Activated CD8-positive, alpha-beta T cell treated with anti-CD3 and anti-CD28 coated beads for 36 hours (primary cell): ENCODE measurements around the gene PRRX2. TPM values are rescaled to one million over a fixed set of nuclear protein-coding genes. Genes with fewer than 3 reads are reported as not detected.

Source experiments
- ATAC-seq: fragments of 200-7000 bp; cut with Tn5 transposase; one replicate; pipeline ENCODE4 v1.10.0; 2021; ENCODE audit warnings: mild to moderate bottlenecking, moderate library complexity
- CTCF ChIA-PET: fragments of 350-600 bp; sonication (Branson Sonifier 250); formaldehyde crosslinking; loops from one replicate; lab custom pipeline; 2021; ENCODE audit warnings: antibody characterized with exemption; lab: Charles Lee
- POLR2A ChIA-PET: fragments of 350-600 bp; sonication (Branson Sonifier 250); formaldehyde crosslinking; loops from one replicate; lab custom pipeline; 2021; ENCODE audit warnings: antibody characterized with exemption; lab: Charles Lee
- DNase-seq: peaks from one replicate; pipeline ENCODE4 v3.0.0-alpha.2; 2020
- H3K27ac Mint-ChIP-seq: one replicate; pipeline ENCODE4 v1.8.0; 2021; ENCODE audit warnings: mild to moderate bottlenecking, mixed read lengths
- H3K27me3 Mint-ChIP-seq: one replicate; pipeline ENCODE4 v1.8.0; 2021; ENCODE audit warnings: mixed read lengths
- H3K36me3 Mint-ChIP-seq: one replicate; pipeline ENCODE4 v1.8.0; 2021; ENCODE audit warnings: low read depth, mixed read lengths
- H3K4me1 Mint-ChIP-seq: one replicate; pipeline ENCODE4 v1.8.0; 2021; ENCODE audit warnings: low read depth, mixed read lengths
- H3K4me3 Mint-ChIP-seq: one replicate; pipeline ENCODE4 v1.8.0; 2021; ENCODE audit warnings: mild to moderate bottlenecking, moderate library complexity, mixed read lengths
- H3K9me3 Mint-ChIP-seq: one replicate; pipeline ENCODE4 v1.8.0; 2021; ENCODE audit warnings: mixed read lengths
- intact Hi-C: fragments of 100-400 bp; cut with micrococcal nuclease; formaldehyde crosslinking; loops from one replicate; pipeline ENCODE4 v1.10.0; 2022
- total RNA-seq, 2 experiments: library from RNA; stranded (reverse); gene quantifications; one replicate each; pipeline ENCODE4 v1.2.3, GENCODE V29; 2021
- TF ChIP-seq, protein P1 (sequence below): fragments of 200-600 bp; IDR thresholded peaks from one replicate; pipeline ENCODE4 v1.8.0; 2022; ENCODE audit warnings: antibody characterized with exemption, mild to moderate bottlenecking

PRRX2 gene
- total RNA-seq, 2 experiments from 2014 or later: 0.85 to 1.2 TPM

DNA sequence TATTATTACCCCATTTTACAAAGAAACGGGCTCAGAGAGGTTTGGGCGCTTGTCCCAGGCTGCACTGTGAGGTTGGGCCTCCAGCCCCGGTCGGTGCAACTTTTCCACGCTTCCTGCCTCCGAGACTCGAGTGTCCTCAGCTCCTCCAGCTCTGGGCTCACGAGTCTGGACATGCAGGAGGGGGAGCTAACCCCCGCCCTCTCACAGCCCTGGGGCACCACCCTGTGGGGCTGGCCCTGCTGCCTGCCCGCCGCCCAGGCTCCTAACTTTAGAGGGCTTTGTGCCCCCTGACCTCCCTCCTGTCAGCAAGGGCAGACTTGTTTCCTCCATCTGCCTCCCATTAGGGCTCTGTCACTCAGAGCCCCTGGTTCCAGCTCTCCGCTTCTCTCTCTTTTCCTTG is 19.2 kb upstream of the PRRX2 start:
- no peak overlapping the region for H3K4me3 Mint-ChIP-seq
- DNase-seq: no peak
- intact Hi-C loops: loop anchor here (10.0 kb wide), 1 partner anchor 139 kb away; no protein-coding TSS in a partner anchor
- H3K4me1 Mint-ChIP-seq: peaks cover 2% of the 10 kb centered on the region
- no peaks in the 10 kb centered on the region for H3K36me3 Mint-ChIP-seq
- no peaks in the 10 kb centered on the region for H3K9me3 Mint-ChIP-seq
- no peaks in the 10 kb centered on the region for H3K27me3 Mint-ChIP-seq
- H3K27ac Mint-ChIP-seq: no peak overlapping the region
- TF ChIP-seq, protein P1, sequence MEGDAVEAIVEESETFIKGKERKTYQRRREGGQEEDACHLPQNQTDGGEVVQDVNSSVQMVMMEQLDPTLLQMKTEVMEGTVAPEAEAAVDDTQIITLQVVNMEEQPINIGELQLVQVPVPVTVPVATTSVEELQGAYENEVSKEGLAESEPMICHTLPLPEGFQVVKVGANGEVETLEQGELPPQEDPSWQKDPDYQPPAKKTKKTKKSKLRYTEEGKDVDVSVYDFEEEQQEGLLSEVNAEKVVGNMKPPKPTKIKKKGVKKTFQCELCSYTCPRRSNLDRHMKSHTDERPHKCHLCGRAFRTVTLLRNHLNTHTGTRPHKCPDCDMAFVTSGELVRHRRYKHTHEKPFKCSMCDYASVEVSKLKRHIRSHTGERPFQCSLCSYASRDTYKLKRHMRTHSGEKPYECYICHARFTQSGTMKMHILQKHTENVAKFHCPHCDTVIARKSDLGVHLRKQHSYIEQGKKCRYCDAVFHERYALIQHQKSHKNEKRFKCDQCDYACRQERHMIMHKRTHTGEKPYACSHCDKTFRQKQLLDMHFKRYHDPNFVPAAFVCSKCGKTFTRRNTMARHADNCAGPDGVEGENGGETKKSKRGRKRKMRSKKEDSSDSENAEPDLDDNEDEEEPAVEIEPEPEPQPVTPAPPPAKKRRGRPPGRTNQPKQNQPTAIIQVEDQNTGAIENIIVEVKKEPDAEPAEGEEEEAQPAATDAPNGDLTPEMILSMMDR: no peak
- no peak for ATAC-seq
- CTCF ChIA-PET: no interaction called here
- POLR2A ChIA-PET: no interaction called here

DNA sequence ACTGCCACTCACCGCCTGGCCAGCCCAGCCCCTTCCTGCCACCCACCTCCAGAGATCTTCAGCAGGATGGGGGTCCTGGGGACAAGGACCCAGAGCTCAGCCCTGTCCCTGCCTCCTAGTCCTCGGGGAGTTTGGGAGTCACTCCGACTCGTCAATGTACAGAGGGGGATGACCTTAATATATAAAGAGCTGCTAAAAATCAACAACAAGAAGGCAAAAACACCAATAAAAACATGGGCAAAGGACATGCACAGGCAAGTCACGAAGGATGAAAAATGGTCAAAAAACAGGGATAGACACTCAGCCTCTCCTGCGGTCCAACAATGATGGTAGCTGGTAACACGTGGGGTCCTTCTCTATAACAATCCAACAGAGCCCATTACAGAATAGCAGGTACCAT is 18.8 kb upstream of the PRRX2 start:
- Mint-ChIP-seq H3K9me3 (no peaks in the 10 kb centered on the region), H3K36me3 (no peaks in the 10 kb centered on the region), H3K27ac (no peak overlapping the region), H3K4me1 (no peaks in the 10 kb centered on the region), H3K27me3 (no peaks in the 10 kb centered on the region), H3K4me3 (no peak overlapping the region)
- DNase-seq: no peak
- CTCF ChIA-PET: no interaction called here
- POLR2A ChIA-PET: no interaction called here
- no peak for ATAC-seq
- TF ChIP-seq, protein P1: no peak
- intact Hi-C loops: loop anchor here (10.0 kb wide), 1 partner anchor 138 kb away; no protein-coding TSS in a partner anchor

DNA sequence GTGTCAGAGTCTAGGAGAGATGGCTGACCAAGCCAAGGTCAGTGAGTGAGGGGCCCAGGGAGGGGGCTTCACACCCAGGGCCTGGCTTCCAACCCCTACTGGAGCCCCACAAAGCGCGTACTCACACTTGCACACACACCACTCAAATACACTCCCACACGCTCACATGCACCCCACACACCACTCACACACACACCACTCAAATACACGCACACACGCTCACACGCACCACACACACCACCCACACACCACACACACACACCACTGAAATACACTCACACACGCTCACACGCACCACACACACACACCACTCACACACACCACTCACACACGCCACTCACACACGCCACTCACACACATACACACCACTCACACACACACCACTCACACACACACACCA is 17.8 kb upstream of the PRRX2 start:
- no peak overlapping the region for H3K27ac Mint-ChIP-seq
- H3K36me3 Mint-ChIP-seq: no peaks in the 10 kb centered on the region
- TF ChIP-seq, protein P1: no peak
- no peak overlapping the region for H3K4me3 Mint-ChIP-seq
- intact Hi-C loops: loop anchor here (10.0 kb wide), 1 partner anchor 137 kb away; no protein-coding TSS in a partner anchor
- ChIA-PET CTCF (no interaction called here), POLR2A (no interaction called here)
- no peaks in the 10 kb centered on the region for H3K27me3 Mint-ChIP-seq
- H3K9me3 Mint-ChIP-seq: no peaks in the 10 kb centered on the region
- H3K4me1 Mint-ChIP-seq: no peaks in the 10 kb centered on the region
- DNase-seq (no peak), ATAC-seq (no peak)

DNA sequence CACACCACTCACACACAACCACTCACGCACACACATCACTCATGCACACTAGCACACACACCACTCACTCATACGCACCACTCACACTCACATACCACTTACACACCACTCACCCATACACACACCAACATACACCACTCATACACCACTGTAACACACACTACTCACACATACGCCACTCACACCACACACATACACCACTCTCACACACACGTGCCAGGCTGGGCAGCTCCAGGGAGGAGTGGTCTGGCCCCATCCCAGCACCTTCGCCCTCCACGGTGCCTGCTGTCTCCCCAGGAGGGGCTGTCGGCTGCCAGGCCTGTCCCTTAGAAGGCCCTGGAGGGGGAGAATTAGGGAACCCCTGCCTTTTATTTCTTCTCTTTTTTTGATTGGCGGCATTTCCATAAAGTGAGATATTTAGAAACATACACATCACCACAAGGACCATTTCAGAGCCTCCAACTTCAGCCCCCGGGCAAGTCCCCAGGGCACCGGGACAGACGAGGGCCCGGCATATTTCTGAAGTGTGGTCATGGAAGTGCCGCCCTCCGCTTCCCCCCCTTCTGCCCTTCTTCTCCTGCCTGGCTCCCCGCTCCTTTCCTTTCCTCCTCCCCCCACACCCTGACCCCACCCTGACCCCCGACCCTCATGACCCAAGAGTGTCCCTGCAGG is 17.2 kb upstream of the PRRX2 start:
- Mint-ChIP-seq H3K36me3 (no peaks in the 10 kb centered on the region), H3K9me3 (no peaks in the 10 kb centered on the region), H3K27ac (no peak overlapping the region), H3K27me3 (no peaks in the 10 kb centered on the region), H3K4me1 (no peaks in the 10 kb centered on the region), H3K4me3 (no peak overlapping the region)
- ChIA-PET POLR2A (no interaction called here), CTCF (no interaction called here)
- ATAC-seq (no peak), DNase-seq (no peak)
- TF ChIP-seq, protein P1: no peak
- intact Hi-C loops: loop anchor here (10.0 kb wide), 1 partner anchor 137 kb away; no protein-coding TSS in a partner anchor

DNA sequence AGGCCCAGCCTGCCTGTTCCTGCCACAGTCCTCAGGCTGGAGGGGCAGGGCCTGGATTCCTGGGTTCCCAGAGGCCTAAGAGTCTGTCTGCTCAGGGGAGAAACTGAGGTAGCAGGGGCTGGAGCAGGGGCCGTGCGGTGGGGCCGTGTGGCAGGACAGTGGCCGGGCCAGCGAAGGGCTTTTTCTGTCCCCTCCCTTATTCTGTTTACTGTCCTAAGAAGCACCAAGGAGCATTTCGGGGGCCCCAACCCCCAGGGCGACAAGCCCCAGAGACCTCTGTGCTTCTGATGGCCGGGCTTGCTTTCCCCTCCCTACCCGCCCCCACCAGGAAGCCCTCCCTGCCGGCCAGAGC is 16.7 kb upstream of the PRRX2 start:
- H3K4me1 Mint-ChIP-seq: no peaks in the 10 kb centered on the region
- CTCF ChIA-PET: no interaction called here
- intact Hi-C loops: loop anchor here (10.0 kb wide), 1 partner anchor 136 kb away; no protein-coding TSS in a partner anchor

More for the DNA sequence above, 16.7 kb upstream of the PRRX2 start:
- no peaks in the 10 kb centered on the region for H3K27me3 Mint-ChIP-seq
- no peak overlapping the region for H3K27ac Mint-ChIP-seq
- no peaks in the 10 kb centered on the region for H3K36me3 Mint-ChIP-seq
- no peak for DNase-seq
- POLR2A ChIA-PET: no interaction called here
- TF ChIP-seq, protein P1: no peak
- H3K4me3 Mint-ChIP-seq: no peak overlapping the region
- no peaks in the 10 kb centered on the region for H3K9me3 Mint-ChIP-seq
- no peak for ATAC-seq
